GM11168 (cell line): ENCODE results near the gene CADM2.
"Not testable (repeated sequence)": the region's sequence is repeated elsewhere in the genome, so short reads cannot be mapped to it uniquely, and the experiment has no call there.

Experiments
- in situ Hi-C: fragments of 300-500 bp; cut with MboI; formaldehyde crosslinking; loops from one replicate; pipeline ENCODE4 v1.12.0; 2022; ENCODE audit warnings: low sequenced_read_pairs; ENCODE audit not compliant: unreplicated experiment

CADM2 gene

GRCh38 chr3:85853805-85854204, 895.0 kb downstream of the CADM2 start:
- in situ Hi-C loops = no loop called here

GRCh38 chr3:85862893-85863455, 904.2 kb downstream of the CADM2 start:
- in situ Hi-C loops = no loop called here

- in situ Hi-C loops = no loop called here
Measured at GRCh38 chr3:85864896-85865295, 906.1 kb downstream of the CADM2 start.

- in situ Hi-C loops = no loop called here
Measured at GRCh38 chr3:85867072-85867471, 908.3 kb downstream of the CADM2 start.

GRCh38 chr3:85875589-85875988, 916.8 kb downstream of the CADM2 start:
- in situ Hi-C loops = no loop called here

- in situ Hi-C loops = no loop called here
Measured at GRCh38 chr3:85877631-85878030, 918.8 kb downstream of the CADM2 start.

- in situ Hi-C loops = no loop called here
Measured at GRCh38 chr3:85881833-85882393, 923.1 kb downstream of the CADM2 start.

GRCh38 chr3:85890043-85890555, 931.3 kb downstream of the CADM2 start:
- in situ Hi-C loops = no loop called here

GRCh38 chr3:85903434-85903833, 944.6 kb downstream of the CADM2 start:
- in situ Hi-C loops = no loop called here

GRCh38 chr3:85912980-85913379, 954.2 kb downstream of the CADM2 start:
- in situ Hi-C loops = no loop called here

- in situ Hi-C loops = no loop called here
Measured at GRCh38 chr3:85922374-85922773, 963.6 kb downstream of the CADM2 start.

- in situ Hi-C loops = no loop called here
Measured at GRCh38 chr3:85930718-85931117, 971.9 kb downstream of the CADM2 start.

- in situ Hi-C loops = no loop called here
Measured at GRCh38 chr3:85933326-85933725, 974.5 kb downstream of the CADM2 start.

GRCh38 chr3:85935171-85935570, 976.4 kb downstream of the CADM2 start:
- in situ Hi-C loops = no loop called here

GRCh38 chr3:85939074-85939482, 980.3 kb downstream of the CADM2 start:
- in situ Hi-C loops = no loop called here

GRCh38 chr3:85950435-85950834, 991.6 kb downstream of the CADM2 start:
- in situ Hi-C loops = no loop called here

GRCh38 chr3:85960793-85961192, 1002.0 kb downstream of the CADM2 start:
- in situ Hi-C loops = no loop called here

- in situ Hi-C loops = no loop called here
Measured at GRCh38 chr3:85977615-85978338, 1019.0 kb downstream of the CADM2 start.

GRCh38 chr3:85979034-85979433, 1020.2 kb downstream of the CADM2 start:
- in situ Hi-C loops = no loop called here

GRCh38 chr3:85989581-85989980, 1030.8 kb downstream of the CADM2 start:
- in situ Hi-C loops = not testable (repeated sequence)

- in situ Hi-C loops = no loop called here
Measured at GRCh38 chr3:86029590-86029989, 1070.8 kb downstream of the CADM2 start.

GRCh38 chr3:86037916-86038315, 1079.1 kb downstream of the CADM2 start:
- in situ Hi-C loops = no loop called here
